ENCODE results near the gene DHCR24. TPM values are rescaled to one million over a fixed set of nuclear protein-coding genes. Genes with fewer than 3 reads are reported as not detected.

The DHCR24 gene
- total RNA-seq, 1 experiment from 2014 or later: 337 TPM

- no peak for TF ChIP-seq ZNF532 (CRISPR knock-in tag; IDR thresholded peaks at IDR 0.05; ENCODE audit: borderline replicate concordance)
- TF ChIP-seq GTF2I (CRISPR knock-in tag; conservative IDR thresholded peaks at IDR 0.05): no peak
Observed at GRCh38 chr1:54804471-54805132, 82.4 kb downstream of the DHCR24 start (continued).

GRCh38 chr1:54803761-54804470 lies 83.1 kb downstream of the DHCR24 start:
- no peak overlapping the region for H3K27ac Mint-ChIP-seq
- ATAC-seq (no peak), DNase-seq (ENCODE audit: low spot score) (no peak)
- no peaks in the 10 kb centered on the region for H3K36me3 Mint-ChIP-seq
- H3K4me3 Mint-ChIP-seq: no peak overlapping the region
- ChIA-PET POLR2A (no interaction called here), CTCF (interaction anchor here (2.2 kb wide), 1 partner anchor 11 kb away, joined by 7 read pairs; no protein-coding TSS in a partner anchor)
- 0 out of 2 replicates have a peak, but pooled peaks cover 6% of the 10 kb centered on the region for H3K4me1 Mint-ChIP-seq
- no peaks in the 10 kb centered on the region for H3K9me3 Mint-ChIP-seq
- TF ChIP-seq ZMAT4 (CRISPR knock-in tag; IDR thresholded peaks at IDR 0.05): no peak
- no peak for TF ChIP-seq TCF7 (CRISPR knock-in tag; IDR thresholded peaks at IDR 0.05; ENCODE audit: low read depth)
- no peak for TF ChIP-seq ESRRA (CRISPR knock-in tag; IDR thresholded peaks at IDR 0.05; ENCODE audit: borderline replicate concordance)
- peaks cover 13% of the 10 kb centered on the region for H3K27me3 Mint-ChIP-seq (ENCODE audit: low read depth)

GRCh38 chr1:54800899-54801759 lies 85.9 kb downstream of the DHCR24 start, which contains the start of gene TTC22:
Gene TTC22, minus strand, starts transcription at chr1:54801323. Its CDS starts 160 bp downstream, at chr1:54801163.
- POLR2A ChIA-PET: interaction anchor here (1.3 kb wide), 1 partner anchor 9 kb away, joined by 3 read pairs; no protein-coding TSS in a partner anchor
- peak; percentile 89 for ATAC-seq
- H3K36me3 Mint-ChIP-seq: no peaks in the 10 kb centered on the region
- CTCF ChIA-PET: interaction anchor here (0.6 to 2.6 kb wide), 52 partner anchors 8 to 809 kb away, joined by 3 to 47 read pairs (median 4); partner anchors contain the start of genes ACOT11, BSND, DHCR24 and PCSK9
- no peaks in the 10 kb centered on the region for H3K9me3 Mint-ChIP-seq
- peak within 1 kb of the TSS; percentile 31 for H3K4me3 Mint-ChIP-seq
- H3K27ac Mint-ChIP-seq: no peak within 1 kb of the TSS
- H3K27me3 Mint-ChIP-seq (ENCODE audit: low read depth): peaks cover 13% of the 10 kb centered on the region
- H3K4me1 Mint-ChIP-seq: 0 out of 2 replicates have a peak, but pooled peaks cover 6% of the 10 kb centered on the region
- DNase-seq (ENCODE audit: low spot score): peak; percentile 58
- TF ChIP-seq CDX4 (CRISPR knock-in tag; IDR thresholded peaks at IDR 0.05; ENCODE audit: borderline replicate concordance) (no peak), ZNF423 (CRISPR knock-in tag; IDR thresholded peaks at IDR 0.05) (no peak), FOXP1 (CRISPR knock-in tag; IDR thresholded peaks at IDR 0.05; ENCODE audit: borderline replicate concordance) (no peak), E2F1 (CRISPR knock-in tag; IDR thresholded peaks at IDR 0.05) (no peak), ARID4B (CRISPR knock-in tag; IDR thresholded peaks at IDR 0.05; ENCODE audit: borderline replicate concordance) (0 out of 2 replicates have a peak, but pooled peaks have one; percentile 38), TEAD1 (CRISPR knock-in tag; IDR thresholded peaks at IDR 0.05) (0 out of 2 replicates have a peak, but pooled peaks have one; percentile 34), ATF6 (CRISPR knock-in tag; IDR thresholded peaks at IDR 0.05) (no peak), ATF1 (CRISPR knock-in tag; IDR thresholded peaks at IDR 0.05) (0 out of 2 replicates have a peak, but pooled peaks have one; percentile 48), MYBL2 (CRISPR knock-in tag; IDR thresholded peaks at IDR 0.05) (no peak), ZNF396 (CRISPR knock-in tag; IDR thresholded peaks at IDR 0.05; ENCODE audit: borderline replicate concordance) (no peak)
